Renal cortex interstitium (tissue), 11 donors: ENCODE results near the gene UGT1A7. TPM values are rescaled to one million over a fixed set of nuclear protein-coding genes. Genes with fewer than 3 reads are reported as not detected.
A peak's percentile ranks its signal among the peaks of the same experiment; 100 is the strongest.

Source experiments
- DNase-seq, 11 donors: peaks; one replicate each; pipeline ENCODE4 v3.0.0-alpha.2; 2013; ENCODE audit warnings: low read depth in 9 of 11, low spot score in 4 of 11; ENCODE audit errors: extremely low read depth in 1 of 11
- polyA plus RNA-seq, 3 donors: library from polyadenylated mRNA; unstranded; fragments of 120-200 nt; gene quantifications; one replicate each; pipeline ENCODE4 v1.2.1, GENCODE V29; 2013; ENCODE audit not compliant: insufficient read length in 3 of 3

UGT1A7 gene
- polyA plus RNA-seq, 3 donors, result 0.09 TPM; not detected in 2

- DNase-seq, result no peak
Measured at GRCh38 chr2:233807966-233808935, 126.5 kb downstream of the UGT1A7 start.

GRCh38 chr2:233810385-233810784, 128.7 kb downstream of the UGT1A7 start:
- DNase-seq, result no peak

- no peak for DNase-seq
Measured at GRCh38 chr2:233811087-233811486, 129.4 kb downstream of the UGT1A7 start.

GRCh38 chr2:233811732-233812131, 130.0 kb downstream of the UGT1A7 start:
- no peak for DNase-seq

- peak in 8 of 11 donors; percentile 13 to 51 (median 24) for DNase-seq
Measured at GRCh38 chr2:233813236-233814055, 131.7 kb downstream of the UGT1A7 start.

GRCh38 chr2:233814056-233814835, 132.5 kb downstream of the UGT1A7 start:
- DNase-seq, result peak in 1 of 11 donors; percentile 17

GRCh38 chr2:233815861-233816260, 134.2 kb downstream of the UGT1A7 start:
- no peak for DNase-seq

GRCh38 chr2:233816334-233816733, 134.6 kb downstream of the UGT1A7 start:
- DNase-seq, result no peak

GRCh38 chr2:233816771-233817170, 135.1 kb downstream of the UGT1A7 start:
- DNase-seq, result no peak

GRCh38 chr2:233817361-233817911, 135.7 kb downstream of the UGT1A7 start:
- DNase-seq, result no peak

GRCh38 chr2:233817995-233818638, 136.4 kb downstream of the UGT1A7 start:
- no peak for DNase-seq

GRCh38 chr2:233818639-233819621, 137.2 kb downstream of the UGT1A7 start:
- no peak for DNase-seq

GRCh38 chr2:233819884-233820773, 138.4 kb downstream of the UGT1A7 start:
- DNase-seq, result no peak

- DNase-seq, result no peak
Measured at GRCh38 chr2:233820774-233821105, 139.0 kb downstream of the UGT1A7 start.

GRCh38 chr2:233821196-233821595, 139.5 kb downstream of the UGT1A7 start:
- no peak for DNase-seq

GRCh38 chr2:233821709-233822100, 140.0 kb downstream of the UGT1A7 start:
- DNase-seq, result no peak
